A673 (cell line): ENCODE data around the gene KRTAP6-3.

Experiments used
- EZH2 ChIP-seq: fragments of 200-600 bp; sonication (generic); IDR thresholded peaks from 2 replicates; pipeline ENCODE4 v1.6.1; 2017; ENCODE audit warnings: borderline replicate concordance, low read depth, mild to moderate bottlenecking, mixed read lengths, antibody characterized with exemption, low read length; ENCODE audit not compliant: poor library complexity, severe bottlenecking
- TF ChIP-seq, protein P1 (sequence below): fragments of 300-800, 200-600 bp; sonication (generic); conservative IDR thresholded peaks from 2 replicates; pipeline ENCODE4 v1.5.1; 2017; ENCODE audit warnings: low read depth, mild to moderate bottlenecking, antibody characterized with exemption, low read length, moderate library complexity, mixed read lengths

DNA sequence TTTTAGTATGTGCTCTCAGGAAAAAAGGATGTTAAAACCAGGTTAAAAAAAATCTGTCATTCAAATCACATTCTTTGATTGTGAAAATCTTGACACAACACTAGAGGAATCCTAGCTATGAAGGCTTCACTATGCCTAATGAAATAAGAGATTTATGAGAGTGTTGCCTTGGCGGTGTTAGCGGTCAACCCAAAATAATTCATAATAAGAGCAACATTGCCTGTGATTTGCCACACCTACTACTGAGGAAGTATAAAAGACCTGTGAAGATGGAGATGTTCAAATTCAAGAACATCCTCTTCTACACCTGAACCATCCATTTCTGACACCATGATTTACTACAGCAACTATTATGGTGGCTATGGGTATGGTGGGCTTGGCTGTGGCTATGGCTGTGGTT is 23.9 kb downstream of the KRTAP6-3 start, which contains the start of gene KRTAP20-1:
- TF ChIP-seq, protein P1, sequence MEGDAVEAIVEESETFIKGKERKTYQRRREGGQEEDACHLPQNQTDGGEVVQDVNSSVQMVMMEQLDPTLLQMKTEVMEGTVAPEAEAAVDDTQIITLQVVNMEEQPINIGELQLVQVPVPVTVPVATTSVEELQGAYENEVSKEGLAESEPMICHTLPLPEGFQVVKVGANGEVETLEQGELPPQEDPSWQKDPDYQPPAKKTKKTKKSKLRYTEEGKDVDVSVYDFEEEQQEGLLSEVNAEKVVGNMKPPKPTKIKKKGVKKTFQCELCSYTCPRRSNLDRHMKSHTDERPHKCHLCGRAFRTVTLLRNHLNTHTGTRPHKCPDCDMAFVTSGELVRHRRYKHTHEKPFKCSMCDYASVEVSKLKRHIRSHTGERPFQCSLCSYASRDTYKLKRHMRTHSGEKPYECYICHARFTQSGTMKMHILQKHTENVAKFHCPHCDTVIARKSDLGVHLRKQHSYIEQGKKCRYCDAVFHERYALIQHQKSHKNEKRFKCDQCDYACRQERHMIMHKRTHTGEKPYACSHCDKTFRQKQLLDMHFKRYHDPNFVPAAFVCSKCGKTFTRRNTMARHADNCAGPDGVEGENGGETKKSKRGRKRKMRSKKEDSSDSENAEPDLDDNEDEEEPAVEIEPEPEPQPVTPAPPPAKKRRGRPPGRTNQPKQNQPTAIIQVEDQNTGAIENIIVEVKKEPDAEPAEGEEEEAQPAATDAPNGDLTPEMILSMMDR = no peak
- no peak for TF ChIP-seq EZH2
